Heart right ventricle (tissue), 16 donors: ENCODE results near the gene MOCOS. TPM values are rescaled to one million over a fixed set of nuclear protein-coding genes. Genes with fewer than 3 reads are reported as not detected.

Experiments
- ATAC-seq, 8 donors: fragments of 200-7000 bp; cut with Tn5 transposase; one replicate each; pipeline ENCODE4 v1.9.1; 2020; ENCODE audit warnings: mild to moderate bottlenecking in 8 of 8, moderate library complexity in 8 of 8, moderate number of reproducible peaks in 1 of 8
- DNase-seq, 2 donors: peaks; one replicate each; pipeline ENCODE4 v3.0.0-alpha.2; 2020
- H3K27ac ChIP-seq, 10 donors: fragments of 200-600 bp; sonication (generic) in 2 of 10; one replicate each; pipeline versions ENCODE4 v1.5.0 to v1.8.0; 2020 to 2022; ENCODE audit warnings: mild to moderate bottlenecking in 3 of 10
- H3K27me3 ChIP-seq, 7 donors: fragments of 200-600 bp; one replicate each; pipeline ENCODE4 v1.8.0; 2021 to 2022; ENCODE audit warnings: mild to moderate bottlenecking in 2 of 7
- H3K36me3 ChIP-seq, 9 donors: fragments of 200-600 bp; sonication (generic) in 1 of 9; one replicate each; pipeline versions ENCODE4 v1.5.0 to v1.8.0; 2020 to 2022; ENCODE audit warnings: mild to moderate bottlenecking in 2 of 9
- H3K4me1 ChIP-seq, 9 donors: fragments of 200-600 bp; sonication (generic) in 1 of 9; one replicate each; pipeline versions ENCODE4 v1.5.0 to v1.8.0; 2020 to 2022; ENCODE audit warnings: mild to moderate bottlenecking in 4 of 9
- H3K4me3 ChIP-seq, 10 donors: fragments of 200-600 bp; sonication (generic) in 2 of 10; one replicate each; pipeline versions ENCODE4 v1.5.0 to v1.8.0; 2020 to 2022; ENCODE audit warnings: mild to moderate bottlenecking in 7 of 10, moderate library complexity in 2 of 10
- H3K9me3 ChIP-seq, 11 donors: fragments of 200-600 bp in 10 of 11; sonication (generic) in 2 of 11; one replicate each; pipeline versions ENCODE4 v1.5.0 to v1.8.0; 2013 to 2022; ENCODE audit warnings: mild to moderate bottlenecking in 2 of 11, control low read depth in 1 of 11, moderate library complexity in 1 of 11
- CTCF ChIP-seq, 9 donors: fragments of 200-600 bp; sonication (generic) in 2 of 9; IDR thresholded peaks; one replicate each; pipeline versions ENCODE4 v1.5.0 to v1.8.0; 2021 to 2022; ENCODE audit warnings: antibody characterized with exemption in 9 of 9, mild to moderate bottlenecking in 5 of 9, moderate library complexity in 1 of 9
- WGBS, 2 donors: extraction: QIAGEN DNeasy Blood & Tissue Kit; methylation state at CpG; one replicate each; pipeline ENCODE4 v1.1.7; 2013; ENCODE audit warnings: inconsistent platforms in 1 of 2; 5-methylcytosine and 5-hydroxymethylcytosine counted together
- intact Hi-C, 10 donors: fragments of 100-400 bp; cut with DNase I; formaldehyde crosslinking; loops; one replicate each; pipeline versions ENCODE4 v1.11.1 to v1.14.2; 2022
- polyA plus RNA-seq, 2 donors: library from polyadenylated mRNA; stranded (reverse); fragments of 200-250 nt; gene quantifications; one replicate each; pipeline ENCODE4 v1.2.3, GENCODE V29; 2013
- total RNA-seq, 10 donors: library from RNA; stranded (reverse); fragmentation: NEBNext Ultra II Directional in 3 of 10; extraction: Animal tissue kit (Norgen Biotek cat#: 25700) in 3 of 10; gene quantifications; one replicate each; pipeline versions ENCODE4 v1.2.1 to v1.2.4, GENCODE V29; 2021 to 2023
- donor health status: Arrhythmogenic right ventricular cardiomyopathy.
- donor health status: ischemic (EF 13 %, LVEDD 7.1; RV severe dilation, severe dysfunction).
- donor health status: healthy with polysubstance abuse.
- donor health status: DM: no; HTN: yes; CAD: no.
- donor health status: DM: no; HTN: no; CAD: no.
- donor health status: ischemic (EF 25% LVEDD 6.9; RV normal size, moderate dysfunction).
- donor health status: ischemic (EF 25% LVEDD 5.7; RV mildly dilated, moderate dysfunction).
- donor health status: healthy.
- donor health status: DM: yes; HTN: yes; CAD: no.
- donor health status: Ischemic cardiomyopathy.
- donor health status: ischemic (EF 35%, LVEDD 5.7; RV mildly dilated, moderate dysfunction).
- donor health status: nonischemic (EF 11% LVEDD 7.7; RV severe dilation, severe dysfunction).
- donor health status: DM: yes; HTN: yes; CAD: no.
- donor health status: PGD.
- donor health status: ischemic (EF 29% LVEDD 5.4; RV normal size, mild dysfunction).
- donor health status: nonischemic (EF 23%, LVEDD 6.1; RV moderate dilation, normal function).

Gene MOCOS
- total and polyA plus RNA-seq, 12 donors: 0.06 to 0.95 (median 0.28) TPM

- H3K4me3 ChIP-seq: no peak overlapping the region
- DNase-seq (no peak), ATAC-seq (no peak)
- intact Hi-C loops: no loop called here
- no peaks in the 10 kb centered on the region for H3K4me1 ChIP-seq
- TF ChIP-seq CTCF (IDR thresholded peaks at IDR 0.05): no peak
- no peak overlapping the region for H3K27ac ChIP-seq
- H3K27me3 ChIP-seq: peaks cover 0 to 3% (median 0%) of the 10 kb centered on the region in 7 donors
- no peaks in the 10 kb centered on the region for H3K36me3 ChIP-seq
- H3K9me3 ChIP-seq: no peaks in the 10 kb centered on the region
These were observed 83.9 kb downstream of the MOCOS start for GRCh38 chr18:36271153-36271552.

- no peak for TF ChIP-seq CTCF (IDR thresholded peaks at IDR 0.05)
- Histone ChIP-seq H3K27ac (no peak overlapping the region), H3K27me3 (peaks cover 0 to 8% (median 0%) of the 10 kb centered on the region in 7 donors), H3K4me3 (no peak overlapping the region), H3K36me3 (no peaks in the 10 kb centered on the region), H3K9me3 (no peaks in the 10 kb centered on the region), H3K4me1 (no peaks in the 10 kb centered on the region)
- intact Hi-C loops: no loop called here
- WGBS, 2 donors: 94 to 95% methylated on average over 8 of the region's 8 CpGs
- DNase-seq (no peak), ATAC-seq (no peak)
These were observed 86.0 kb downstream of the MOCOS start for GRCh38 chr18:36273347-36273746.

- 89 to 92% methylated on average over 8 of the region's 8 CpGs for WGBS, 2 donors
These were observed 86.9 kb downstream of the MOCOS start for GRCh38 chr18:36274083-36274715.

GRCh38 chr18:36275561-36275960, 88.3 kb downstream of the MOCOS start:
- WGBS, 2 donors: 91 to 96% methylated on average over 1 of the region's 1 CpG
- Histone ChIP-seq H3K4me3 (no peak overlapping the region), H3K9me3 (no peaks in the 10 kb centered on the region), H3K36me3 (no peaks in the 10 kb centered on the region), H3K27me3 (peaks cover 0 to 27% (median 0%) of the 10 kb centered on the region in 7 donors), H3K4me1 (no peaks in the 10 kb centered on the region), H3K27ac (no peak overlapping the region)
- intact Hi-C loops: no loop called here
- TF ChIP-seq CTCF (IDR thresholded peaks at IDR 0.05): no peak
- no peak for DNase-seq
- no peak for ATAC-seq

More at GRCh38 chr18:36274083-36274715, 86.9 kb downstream of the MOCOS start:
- Histone ChIP-seq H3K27ac (no peak overlapping the region), H3K4me1 (no peaks in the 10 kb centered on the region), H3K36me3 (no peaks in the 10 kb centered on the region), H3K4me3 (no peak overlapping the region), H3K9me3 (no peaks in the 10 kb centered on the region), H3K27me3 (peaks cover 0 to 16% (median 0%) of the 10 kb centered on the region in 7 donors)
- intact Hi-C loops: no loop called here
- TF ChIP-seq CTCF (IDR thresholded peaks at IDR 0.05): no peak
- DNase-seq: no peak
- ATAC-seq: no peak
